Colonic mucosa (tissue), 4 donors: ENCODE measurements around the gene NAPG. TPM values are rescaled to one million over a fixed set of nuclear protein-coding genes. Genes with fewer than 3 reads are reported as not detected.
"Not testable (repeated sequence)": the region's sequence is repeated elsewhere in the genome, so short reads cannot be mapped to it uniquely, and the experiment has no call there.

Experiments used
- DNase-seq: peaks from one replicate; pipeline ENCODE4 v3.0.0-alpha.2; 2020
- H3K27ac ChIP-seq: fragments of 200-600 bp; one replicate; pipeline ENCODE4 v1.8.0; 2021
- H3K27me3 ChIP-seq: fragments of 200-600 bp; one replicate; pipeline ENCODE4 v1.8.0; 2021
- H3K36me3 ChIP-seq: fragments of 200-600 bp; one replicate; pipeline ENCODE4 v1.8.0; 2021
- H3K4me1 ChIP-seq: fragments of 200-600 bp; one replicate; pipeline ENCODE4 v1.8.0; 2021; ENCODE audit warnings: mild to moderate bottlenecking
- H3K4me3 ChIP-seq: fragments of 200-600 bp; one replicate; pipeline ENCODE4 v1.8.0; 2021
- H3K9ac ChIP-seq, 2 donors: one replicate each; pipeline ENCODE4 v1.7.0; 2013; ENCODE audit warnings: control low read depth in 2 of 2, low read depth in 2 of 2, low read length in 2 of 2
- H3K9me3 ChIP-seq: fragments of 200-600 bp; one replicate; pipeline ENCODE4 v1.8.0; 2021
- CTCF ChIP-seq: fragments of 200-600 bp; IDR thresholded peaks from one replicate; pipeline ENCODE4 v1.8.0; 2022; ENCODE audit warnings: antibody characterized with exemption, mild to moderate bottlenecking
- intact Hi-C: fragments of 100-400 bp; cut with DNase I; formaldehyde crosslinking; loops from one replicate; pipeline ENCODE4 v1.14.1; 2022
- total RNA-seq, 2 donors: library from RNA; stranded (reverse); fragmentation: NEBNext Ultra II Directional in 1 of 2; extraction: Animal tissue kit (Norgen Biotek cat#: 25700) in 1 of 2; gene quantifications; one replicate each; pipeline ENCODE4 v1.2.1, GENCODE V29; 2021
- donor health status: healthy.
- donor health status: DM: no; HTN: no; CAD: no.
- donor health status: DM: no; HTN: no; CAD: no.

NAPG gene
- total RNA-seq, 2 donors from 2014 or later: 29.0 to 36.0 TPM

- DNase-seq: no peak
- no peak overlapping the region for H3K9ac ChIP-seq
- no peaks in the 10 kb centered on the region for H3K9me3 ChIP-seq
- no peak for TF ChIP-seq CTCF
- H3K4me3 ChIP-seq: no peak overlapping the region
- no peaks in the 10 kb centered on the region for H3K4me1 ChIP-seq
- no peaks in the 10 kb centered on the region for H3K27me3 ChIP-seq
- H3K27ac ChIP-seq: no peak overlapping the region
- intact Hi-C loops: no loop called here
- no peaks in the 10 kb centered on the region for H3K36me3 ChIP-seq
Observed at GRCh38 chr18:10500038-10500437, 25.8 kb upstream of the NAPG start.

GRCh38 chr18:10504723-10505122, 21.1 kb upstream of the NAPG start:
- no peak overlapping the region for H3K4me3 ChIP-seq
- no peaks in the 10 kb centered on the region for H3K4me1 ChIP-seq
- no peaks in the 10 kb centered on the region for H3K9me3 ChIP-seq
- intact Hi-C loops: no loop called here
- no peak overlapping the region for H3K9ac ChIP-seq
- H3K36me3 ChIP-seq: no peaks in the 10 kb centered on the region
- no peaks in the 10 kb centered on the region for H3K27me3 ChIP-seq
- no peak for TF ChIP-seq CTCF
- no peak overlapping the region for H3K27ac ChIP-seq
- no peak for DNase-seq

- H3K9me3 ChIP-seq, H3K9ac ChIP-seq, H3K4me3 ChIP-seq, DNase-seq, H3K27me3 ChIP-seq, H3K36me3 ChIP-seq, H3K4me1 ChIP-seq, intact Hi-C loops, H3K27ac ChIP-seq: not testable (repeated sequence)
Observed at GRCh38 chr18:10505892-10506291, 19.9 kb upstream of the NAPG start.

- Histone ChIP-seq H3K36me3 (no peaks in the 10 kb centered on the region), H3K9me3 (no peaks in the 10 kb centered on the region), H3K27me3 (no peaks in the 10 kb centered on the region), H3K27ac (no peak overlapping the region), H3K4me1 (no peaks in the 10 kb centered on the region), H3K9ac (no peak overlapping the region), H3K4me3 (no peak overlapping the region)
- intact Hi-C loops: no loop called here
- no peak for TF ChIP-seq CTCF
- no peak for DNase-seq
Observed at GRCh38 chr18:10508591-10508990, 17.2 kb upstream of the NAPG start.

- Histone ChIP-seq H3K9me3 (no peaks in the 10 kb centered on the region), H3K27me3 (no peaks in the 10 kb centered on the region), H3K4me1 (no peaks in the 10 kb centered on the region), H3K9ac (no peak overlapping the region), H3K27ac (no peak overlapping the region), H3K36me3 (no peaks in the 10 kb centered on the region), H3K4me3 (no peak overlapping the region)
- DNase-seq: no peak
- no peak for TF ChIP-seq CTCF
- intact Hi-C loops: no loop called here
Observed at GRCh38 chr18:10511236-10511635, 14.6 kb upstream of the NAPG start.

GRCh38 chr18:10514082-10514481, 11.7 kb upstream of the NAPG start:
- no peak overlapping the region for H3K9ac ChIP-seq
- no peak overlapping the region for H3K27ac ChIP-seq
- H3K4me1 ChIP-seq: no peaks in the 10 kb centered on the region
- no peak overlapping the region for H3K4me3 ChIP-seq
- no peaks in the 10 kb centered on the region for H3K9me3 ChIP-seq
- TF ChIP-seq CTCF: no peak
- no peaks in the 10 kb centered on the region for H3K27me3 ChIP-seq
- no peaks in the 10 kb centered on the region for H3K36me3 ChIP-seq
- DNase-seq: no peak
- intact Hi-C loops: no loop called here
